Activated naive CD4-positive, alpha-beta T cell treated with anti-CD3 and anti-CD28 coated beads for 36 hours (primary cell): ENCODE data around the gene HPCAL1. TPM values are rescaled to one million over a fixed set of nuclear protein-coding genes. Genes with fewer than 3 reads are reported as not detected.

Source experiments
- CTCF ChIA-PET: fragments of 350-600 bp; sonication (Branson Sonifier 250); formaldehyde crosslinking; loops from one replicate; lab custom pipeline; 2021; ENCODE audit warnings: antibody characterized with exemption; lab: Charles Lee
- DNase-seq: peaks from one replicate; pipeline ENCODE4 v3.0.0-alpha.2; 2020
- H3K27ac Mint-ChIP-seq: one replicate; pipeline ENCODE4 v1.8.0; 2021; ENCODE audit warnings: mild to moderate bottlenecking, mixed read lengths
- H3K27me3 Mint-ChIP-seq: one replicate; pipeline ENCODE4 v1.8.0; 2021; ENCODE audit warnings: low read depth, mixed read lengths
- H3K36me3 Mint-ChIP-seq: one replicate; pipeline ENCODE4 v1.8.0; 2021; ENCODE audit warnings: low read depth, mixed read lengths
- H3K4me1 Mint-ChIP-seq: one replicate; pipeline ENCODE4 v1.8.0; 2021; ENCODE audit warnings: low read depth, mixed read lengths
- H3K4me3 Mint-ChIP-seq: one replicate; pipeline ENCODE4 v1.8.0; 2021; ENCODE audit warnings: mild to moderate bottlenecking, moderate library complexity, mixed read lengths
- H3K9me3 Mint-ChIP-seq: one replicate; pipeline ENCODE4 v1.8.0; 2021; ENCODE audit warnings: mixed read lengths
- intact Hi-C: fragments of 100-400 bp; cut with micrococcal nuclease; formaldehyde crosslinking; loops from one replicate; pipeline ENCODE4 v1.15.1; 2023
- total RNA-seq, 2 experiments: library from RNA; stranded (reverse); gene quantifications; one replicate each; pipeline ENCODE4 v1.2.3, GENCODE V29; 2021

Gene HPCAL1
- total RNA-seq, 2 experiments from 2014 or later = 71.4 to 73.8 TPM

- no peak overlapping the region for H3K4me3 Mint-ChIP-seq
- H3K4me1 Mint-ChIP-seq = peaks cover 51% of the 10 kb centered on the region
- H3K9me3 Mint-ChIP-seq = no peaks in the 10 kb centered on the region
- intact Hi-C loops = no loop called here
- no peak for DNase-seq
- CTCF ChIA-PET = interaction anchor here (1.5 to 11.4 kb wide), 2 partner anchors 13 to 19 kb away, joined by 3 to 119 read pairs; no protein-coding TSS in a partner anchor
- H3K27me3 Mint-ChIP-seq = no peaks in the 10 kb centered on the region
- H3K27ac Mint-ChIP-seq = no peak overlapping the region
- H3K36me3 Mint-ChIP-seq = no peaks in the 10 kb centered on the region
Measured at GRCh38 chr2:10310309-10310888, 7.7 kb downstream of the HPCAL1 start.

DNA sequence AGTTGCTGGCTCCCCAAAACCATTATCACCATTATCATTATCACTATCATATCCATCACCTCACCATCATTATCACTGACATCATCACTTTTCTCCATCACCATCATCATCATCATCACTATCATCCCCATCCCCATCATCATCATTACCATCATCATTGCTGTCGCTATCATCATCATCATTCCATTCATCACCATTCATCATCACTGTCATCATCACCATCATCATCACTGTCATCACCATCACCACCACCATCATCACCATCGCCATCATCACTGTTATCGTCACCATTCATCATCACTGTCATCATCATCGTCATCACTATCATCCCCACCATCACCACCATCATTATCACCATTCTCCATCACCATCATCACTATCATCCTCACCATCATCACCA lies 9.0 kb downstream of the HPCAL1 start:
- no peak overlapping the region for H3K27ac Mint-ChIP-seq
- H3K4me3 Mint-ChIP-seq = no peak overlapping the region
- intact Hi-C loops = no loop called here
- H3K9me3 Mint-ChIP-seq = no peaks in the 10 kb centered on the region
- no peaks in the 10 kb centered on the region for H3K27me3 Mint-ChIP-seq
- H3K36me3 Mint-ChIP-seq = no peaks in the 10 kb centered on the region
- no peak for DNase-seq
- peaks cover 49% of the 10 kb centered on the region for H3K4me1 Mint-ChIP-seq
- CTCF ChIA-PET = no interaction called here

- no peak overlapping the region for H3K4me3 Mint-ChIP-seq
- H3K27me3 Mint-ChIP-seq = no peaks in the 10 kb centered on the region
- no peak overlapping the region for H3K27ac Mint-ChIP-seq
- DNase-seq = no peak
- no peaks in the 10 kb centered on the region for H3K9me3 Mint-ChIP-seq
- H3K36me3 Mint-ChIP-seq = no peaks in the 10 kb centered on the region
- H3K4me1 Mint-ChIP-seq = peaks cover 45% of the 10 kb centered on the region
- CTCF ChIA-PET = no interaction called here
- intact Hi-C loops = no loop called here
Measured at GRCh38 chr2:10312437-10312957, 9.8 kb downstream of the HPCAL1 start.

DNA sequence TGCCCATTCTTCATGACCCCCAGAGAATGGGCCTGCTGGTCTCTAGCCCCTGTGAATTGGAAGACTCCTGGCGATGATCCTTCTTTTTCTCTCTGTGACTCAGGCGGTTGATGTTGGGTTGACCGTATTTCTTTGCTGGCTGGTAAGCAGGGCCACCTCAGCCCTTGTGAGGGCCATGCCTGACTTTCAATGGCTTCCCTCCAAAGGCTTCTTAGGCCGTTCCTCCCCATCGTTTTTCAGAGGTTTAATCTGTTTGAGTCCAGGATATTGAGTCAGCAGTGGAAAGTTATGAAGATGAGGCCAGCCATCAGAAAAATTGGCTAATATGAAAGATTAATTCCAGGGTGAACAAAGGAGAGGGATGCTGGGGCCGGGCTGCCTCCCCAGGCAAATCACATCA lies 13.6 kb downstream of the HPCAL1 start:
- Mint-ChIP-seq H3K4me1 (peaks cover 37% of the 10 kb centered on the region), H3K9me3 (peaks cover 2% of the 10 kb centered on the region), H3K4me3 (no peak overlapping the region), H3K36me3 (peaks cover 9% of the 10 kb centered on the region), H3K27me3 (no peaks in the 10 kb centered on the region), H3K27ac (peak overlapping the region; percentile 42)
- intact Hi-C loops = no loop called here
- DNase-seq = no peak
- CTCF ChIA-PET = no interaction called here

- Mint-ChIP-seq H3K27me3 (no peaks in the 10 kb centered on the region), H3K27ac (no peak overlapping the region), H3K4me1 (peaks cover 37% of the 10 kb centered on the region), H3K36me3 (peaks cover 13% of the 10 kb centered on the region), H3K4me3 (no peak overlapping the region), H3K9me3 (peaks cover 2% of the 10 kb centered on the region)
- CTCF ChIA-PET = interaction anchor here (0.7 kb wide), 1 partner anchor 15 kb away, joined by 3 read pairs; no protein-coding TSS in a partner anchor
- intact Hi-C loops = no loop called here
- no peak for DNase-seq
Measured at GRCh38 chr2:10316860-10317259, 14.2 kb downstream of the HPCAL1 start.

- CTCF ChIA-PET = no interaction called here
- Mint-ChIP-seq H3K36me3 (peaks cover 18% of the 10 kb centered on the region), H3K4me1 (peaks cover 43% of the 10 kb centered on the region)
Measured at GRCh38 chr2:10317646-10318045, 14.9 kb downstream of the HPCAL1 start.

GRCh38 chr2:10318345-10318744 lies 15.6 kb downstream of the HPCAL1 start:
- intact Hi-C loops = no loop called here
- Mint-ChIP-seq H3K36me3 (peaks cover 22% of the 10 kb centered on the region), H3K27ac (no peak overlapping the region), H3K27me3 (no peaks in the 10 kb centered on the region), H3K9me3 (peaks cover 3% of the 10 kb centered on the region), H3K4me3 (no peak overlapping the region), H3K4me1 (peaks cover 48% of the 10 kb centered on the region)
- no peak for DNase-seq
- CTCF ChIA-PET = no interaction called here

More at GRCh38 chr2:10317646-10318045, 14.9 kb downstream of the HPCAL1 start:
- no peaks in the 10 kb centered on the region for H3K27me3 Mint-ChIP-seq
- H3K4me3 Mint-ChIP-seq = no peak overlapping the region
- DNase-seq = no peak
- intact Hi-C loops = no loop called here
- H3K27ac Mint-ChIP-seq = no peak overlapping the region
- H3K9me3 Mint-ChIP-seq = peaks cover 3% of the 10 kb centered on the region

DNA sequence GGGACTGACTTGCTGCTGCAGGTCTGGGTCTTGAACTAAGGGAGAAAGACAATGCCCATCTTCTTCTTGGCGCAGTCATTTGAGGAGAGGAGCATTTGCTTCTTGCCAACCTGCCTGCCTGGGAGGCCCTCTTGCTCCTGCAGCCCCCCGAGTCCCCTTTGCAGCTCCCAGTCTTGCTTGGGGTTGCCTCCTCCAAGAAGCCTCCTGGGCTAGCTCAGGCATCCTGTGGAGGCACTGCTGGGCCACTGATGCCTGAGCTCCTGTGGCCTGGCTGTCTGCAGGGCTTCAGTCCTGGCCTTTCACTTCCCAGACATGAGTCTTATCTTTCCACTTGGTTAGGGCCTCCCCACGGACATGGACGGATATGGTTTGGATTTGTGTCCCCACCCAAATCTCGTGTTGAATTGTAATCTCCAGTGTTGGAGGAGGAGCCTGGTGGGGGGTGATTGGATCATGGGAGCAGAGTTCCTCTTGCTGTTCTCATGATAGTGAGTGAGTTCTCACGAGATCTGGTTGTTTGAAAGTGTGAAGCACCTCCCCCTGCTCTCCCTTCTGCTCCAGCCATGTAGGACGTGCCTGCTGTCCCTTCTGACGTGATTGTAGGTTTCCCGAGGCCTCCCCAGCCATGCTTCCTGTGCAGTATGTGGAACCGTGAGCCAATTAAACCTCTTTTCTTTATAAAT lies 17.3 kb downstream of the HPCAL1 start:
- Mint-ChIP-seq H3K36me3 (peaks cover 22% of the 10 kb centered on the region), H3K27me3 (no peaks in the 10 kb centered on the region), H3K4me1 (peaks cover 58% of the 10 kb centered on the region), H3K9me3 (peaks cover 3% of the 10 kb centered on the region), H3K27ac (no peak overlapping the region), H3K4me3 (no peak overlapping the region)
- no peak for DNase-seq
- CTCF ChIA-PET = interaction anchor here (0.6 to 1.2 kb wide), 4 partner anchors 15 to 251 kb away, joined by 3 to 4 read pairs (median 3); no protein-coding TSS in a partner anchor
- intact Hi-C loops = no loop called here

GRCh38 chr2:10320575-10320931 lies 17.8 kb downstream of the HPCAL1 start:
- H3K27me3 Mint-ChIP-seq = no peaks in the 10 kb centered on the region
- intact Hi-C loops = no loop called here
- DNase-seq = no peak
- H3K9me3 Mint-ChIP-seq = peaks cover 3% of the 10 kb centered on the region
- H3K4me3 Mint-ChIP-seq = no peak overlapping the region
- CTCF ChIA-PET = interaction anchor here (0.6 to 1.1 kb wide), 3 partner anchors 39 to 250 kb away, joined by 3 to 4 read pairs (median 3); no protein-coding TSS in a partner anchor
- no peak overlapping the region for H3K27ac Mint-ChIP-seq
- H3K36me3 Mint-ChIP-seq = peaks cover 22% of the 10 kb centered on the region
- H3K4me1 Mint-ChIP-seq = peaks cover 59% of the 10 kb centered on the region

GRCh38 chr2:10320933-10321332 lies 18.2 kb downstream of the HPCAL1 start:
- Mint-ChIP-seq H3K27ac (no peak overlapping the region), H3K36me3 (peaks cover 22% of the 10 kb centered on the region), H3K9me3 (peaks cover 3% of the 10 kb centered on the region), H3K27me3 (no peaks in the 10 kb centered on the region), H3K4me3 (no peak overlapping the region), H3K4me1 (peaks cover 59% of the 10 kb centered on the region)
- CTCF ChIA-PET = interaction anchor here (0.6 to 1.1 kb wide), 2 partner anchors 88 to 250 kb away, joined by 3 to 4 read pairs; no protein-coding TSS in a partner anchor
- DNase-seq = no peak
- intact Hi-C loops = no loop called here

GRCh38 chr2:10321622-10322021 lies 18.9 kb downstream of the HPCAL1 start:
- peaks cover 59% of the 10 kb centered on the region for H3K4me1 Mint-ChIP-seq
- H3K36me3 Mint-ChIP-seq = peaks cover 22% of the 10 kb centered on the region
- CTCF ChIA-PET = interaction anchor here (0.7 to 1.1 kb wide), 2 partner anchors 87 kb away, joined by 3 read pairs; no protein-coding TSS in a partner anchor
- intact Hi-C loops = no loop called here
- no peak overlapping the region for H3K27ac Mint-ChIP-seq
- H3K27me3 Mint-ChIP-seq = no peaks in the 10 kb centered on the region
- H3K4me3 Mint-ChIP-seq = no peak overlapping the region
- peaks cover 3% of the 10 kb centered on the region for H3K9me3 Mint-ChIP-seq
- DNase-seq = no peak

GRCh38 chr2:10322481-10322880 lies 19.8 kb downstream of the HPCAL1 start:
- Mint-ChIP-seq H3K9me3 (peaks cover 3% of the 10 kb centered on the region), H3K4me3 (no peak overlapping the region), H3K27ac (no peak overlapping the region), H3K36me3 (peaks cover 22% of the 10 kb centered on the region), H3K4me1 (peaks cover 62% of the 10 kb centered on the region), H3K27me3 (no peaks in the 10 kb centered on the region)
- DNase-seq = no peak
- CTCF ChIA-PET = interaction anchor here (0.7 to 1.4 kb wide), 3 partner anchors 12 to 86 kb away, joined by 3 to 7 read pairs (median 3); no protein-coding TSS in a partner anchor
- intact Hi-C loops = no loop called here
